HS-5 (cell line): ENCODE results near the gene RPL4.

ENCODE experiments used
- DNase-seq: peaks from one replicate; pipeline ENCODE4 v3.0.0-alpha.2; 2012; ENCODE audit warnings: low read depth

RPL4 gene

DNA sequence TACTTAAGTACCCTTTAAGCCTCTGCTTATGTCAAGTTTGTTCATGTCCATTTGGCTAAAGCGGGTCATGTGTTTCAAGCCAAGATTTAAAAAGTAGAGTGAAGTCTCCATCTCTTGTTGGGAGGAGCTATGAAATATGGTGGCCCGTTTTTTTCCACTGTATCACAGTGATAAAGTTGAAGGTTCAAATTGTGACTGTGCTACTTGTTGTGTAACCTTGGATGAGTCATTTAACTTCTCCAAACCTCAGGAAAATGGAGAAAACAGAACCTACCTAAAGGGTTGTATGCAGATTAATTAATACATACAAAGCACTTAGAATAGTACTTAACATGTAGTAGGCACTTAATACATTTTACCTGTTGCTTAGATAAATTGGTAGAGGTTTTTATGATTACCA lies 50.5 kb downstream of the RPL4 start:
- DNase-seq: no peak

DNA sequence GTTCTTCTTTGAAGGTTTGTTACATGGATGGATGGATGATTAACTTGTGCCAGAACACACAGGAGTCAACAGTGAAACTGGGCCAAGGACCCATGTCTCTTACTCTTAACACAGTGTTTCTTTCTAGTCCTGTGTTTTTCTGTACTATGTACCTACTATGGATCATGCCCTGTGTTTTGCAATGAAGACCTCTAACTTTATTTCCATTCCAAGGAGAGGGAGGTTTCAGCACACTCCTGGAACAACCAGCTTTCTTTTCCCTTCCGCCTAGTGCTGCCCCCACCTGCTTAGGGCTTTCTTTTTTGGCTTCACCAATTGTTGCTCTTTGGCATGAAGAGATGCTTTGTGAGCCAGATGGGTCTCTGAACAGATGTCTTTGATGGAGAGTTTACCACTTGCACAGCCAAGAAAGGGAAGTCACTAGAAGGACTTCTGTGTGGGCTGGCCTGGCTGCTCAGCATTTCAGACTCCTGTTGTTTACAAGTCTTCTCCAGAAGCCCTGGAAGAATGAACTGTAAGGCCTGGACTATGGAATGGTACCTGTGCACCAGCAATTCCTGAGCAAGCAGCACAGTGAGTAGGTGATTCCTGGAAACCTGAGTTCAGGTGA lies 51.6 kb downstream of the RPL4 start:
- DNase-seq: no peak

DNA sequence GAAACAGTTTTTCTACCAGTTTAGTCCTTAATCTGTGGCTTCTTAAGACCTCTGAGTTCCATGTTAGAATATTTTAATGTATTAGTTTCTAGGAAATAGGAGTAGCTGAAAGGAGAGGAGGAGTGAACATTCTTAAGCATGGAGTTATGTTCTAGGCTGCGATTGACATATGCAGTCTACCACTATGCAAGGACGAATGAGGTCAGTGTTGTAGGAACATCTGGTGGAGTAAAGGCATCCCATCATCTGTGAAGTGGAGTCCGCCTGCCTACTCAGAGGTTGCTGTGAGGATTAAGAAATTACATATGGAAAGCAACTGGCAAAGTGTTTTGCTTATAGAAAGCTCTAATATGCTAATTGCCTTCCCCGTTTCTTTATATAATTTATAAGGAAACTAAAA lies 52.2 kb downstream of the RPL4 start:
- DNase-seq: no peak
